ENCODE measurements around the gene RNF4. TPM values are rescaled to one million over a fixed set of nuclear protein-coding genes. Genes with fewer than 3 reads are reported as not detected.
"Not testable (repeated sequence)": the region's sequence is repeated elsewhere in the genome, so short reads cannot be mapped to it uniquely, and the experiment has no call there.

RNF4 gene
- total RNA-seq, 4 donors from 2014 or later: 29.6 to 38.1 (median 32.6) TPM

GRCh38 chr4:2510351-2511259 is 41.7 kb downstream of the RNF4 start:
- Histone ChIP-seq H3K4me3 (no peak overlapping the region), H3K36me3 (peaks cover 26 to 98% (median 33%) of the 10 kb centered on the region in 3 donors), H3K27me3 (no peaks in the 10 kb centered on the region), H3K9me3 (no peaks in the 10 kb centered on the region), H3K27ac (no peak overlapping the region), H3K4me1 (no peaks in the 10 kb centered on the region)
- no peak for TF ChIP-seq POLR2A (IDR thresholded peaks at IDR 0.05)
- TF ChIP-seq, protein P1, sequence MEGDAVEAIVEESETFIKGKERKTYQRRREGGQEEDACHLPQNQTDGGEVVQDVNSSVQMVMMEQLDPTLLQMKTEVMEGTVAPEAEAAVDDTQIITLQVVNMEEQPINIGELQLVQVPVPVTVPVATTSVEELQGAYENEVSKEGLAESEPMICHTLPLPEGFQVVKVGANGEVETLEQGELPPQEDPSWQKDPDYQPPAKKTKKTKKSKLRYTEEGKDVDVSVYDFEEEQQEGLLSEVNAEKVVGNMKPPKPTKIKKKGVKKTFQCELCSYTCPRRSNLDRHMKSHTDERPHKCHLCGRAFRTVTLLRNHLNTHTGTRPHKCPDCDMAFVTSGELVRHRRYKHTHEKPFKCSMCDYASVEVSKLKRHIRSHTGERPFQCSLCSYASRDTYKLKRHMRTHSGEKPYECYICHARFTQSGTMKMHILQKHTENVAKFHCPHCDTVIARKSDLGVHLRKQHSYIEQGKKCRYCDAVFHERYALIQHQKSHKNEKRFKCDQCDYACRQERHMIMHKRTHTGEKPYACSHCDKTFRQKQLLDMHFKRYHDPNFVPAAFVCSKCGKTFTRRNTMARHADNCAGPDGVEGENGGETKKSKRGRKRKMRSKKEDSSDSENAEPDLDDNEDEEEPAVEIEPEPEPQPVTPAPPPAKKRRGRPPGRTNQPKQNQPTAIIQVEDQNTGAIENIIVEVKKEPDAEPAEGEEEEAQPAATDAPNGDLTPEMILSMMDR (IDR thresholded peaks at IDR 0.05): no peak
- no peak for DNase-seq
- intact Hi-C loops (cut with DNase I): no loop called here
- 79 to 81% methylated on average over 6 to 8 of the region's 13 CpGs for WGBS, 2 donors

- WGBS, 2 donors: 65 to 75% methylated on average over 6 to 8 of the region's 9 CpGs
These were observed 42.8 kb downstream of the RNF4 start for GRCh38 chr4:2511645-2512131.

GRCh38 chr4:2512396-2513135 is 43.7 kb downstream of the RNF4 start:
- H3K36me3 ChIP-seq: peaks cover 26 to 89% (median 33%) of the 10 kb centered on the region in 3 donors
- no peak overlapping the region for H3K4me3 ChIP-seq
- intact Hi-C loops (cut with DNase I): no loop called here
- WGBS, 2 donors: 92 to 97% methylated on average over 10 to 12 of the region's 15 CpGs
- H3K27ac ChIP-seq: no peak overlapping the region
- no peak for TF ChIP-seq POLR2A (IDR thresholded peaks at IDR 0.05)
- TF ChIP-seq, protein P1 (IDR thresholded peaks at IDR 0.05): no peak
- no peak for DNase-seq
- peaks cover 0 to 8% (median 0%) of the 10 kb centered on the region in 3 donors for H3K4me1 ChIP-seq
- H3K9me3 ChIP-seq: no peaks in the 10 kb centered on the region
- H3K27me3 ChIP-seq: no peaks in the 10 kb centered on the region

More at GRCh38 chr4:2511645-2512131, 42.8 kb downstream of the RNF4 start:
- peaks cover 26 to 97% (median 33%) of the 10 kb centered on the region in 3 donors for H3K36me3 ChIP-seq
- DNase-seq: no peak
- TF ChIP-seq, protein P1 (IDR thresholded peaks at IDR 0.05): no peak
- TF ChIP-seq POLR2A (IDR thresholded peaks at IDR 0.05): no peak
- peaks cover 0 to 8% (median 0%) of the 10 kb centered on the region in 3 donors for H3K4me1 ChIP-seq
- intact Hi-C loops (cut with DNase I): no loop called here
- no peak overlapping the region for H3K27ac ChIP-seq
- no peaks in the 10 kb centered on the region for H3K9me3 ChIP-seq
- H3K27me3 ChIP-seq: no peaks in the 10 kb centered on the region
- no peak overlapping the region for H3K4me3 ChIP-seq

- H3K36me3 ChIP-seq: peaks cover 24 to 72% (median 33%) of the 10 kb centered on the region in 3 donors
- H3K4me1 ChIP-seq; DNase-seq; H3K27ac ChIP-seq; H3K9me3 ChIP-seq; H3K4me3 ChIP-seq; H3K27me3 ChIP-seq; intact Hi-C loops (cut with DNase I): not testable (repeated sequence)
- WGBS, 2 donors: 84 to 85% methylated on average over 9 of the region's 9 CpGs
These were observed 45.3 kb downstream of the RNF4 start for GRCh38 chr4:2514193-2514592.

- H3K27me3 ChIP-seq; DNase-seq; H3K4me1 ChIP-seq; H3K27ac ChIP-seq; H3K4me3 ChIP-seq; H3K9me3 ChIP-seq; intact Hi-C loops (cut with DNase I): not testable (repeated sequence)
- peaks cover 21 to 65% (median 33%) of the 10 kb centered on the region in 3 donors for H3K36me3 ChIP-seq
- WGBS, 2 donors: 66 to 73% methylated on average over 5 to 8 of the region's 11 CpGs
These were observed 46.0 kb downstream of the RNF4 start for GRCh38 chr4:2514944-2515343.

All from esophagus squamous epithelium (tissue), 5 donors.